LNCaP clone FGC (cell line): ENCODE data around the gene CORIN.
"Not testable (repeated sequence)": the region's sequence is repeated elsewhere in the genome, so short reads cannot be mapped to it uniquely, and the experiment has no call there.

ENCODE experiments used
- DNase-seq: peaks from one replicate; pipeline ENCODE4 v3.0.0-alpha.2; 2011; ENCODE audit warnings: low read depth
- H3K4me3 ChIP-seq: 2 replicates; pipeline ENCODE4 v1.5.1; 2011; ENCODE audit warnings: mild to moderate bottlenecking, low read depth, low read length, control low read depth
- TF ChIP-seq, protein P1 (sequence below): IDR thresholded peaks from 2 replicates; pipeline ENCODE4 v1.5.1; 2012; ENCODE audit warnings: mild to moderate bottlenecking; ENCODE audit not compliant: control insufficient read depth, insufficient read depth; ENCODE audit errors: extremely low read depth

Gene CORIN

DNA sequence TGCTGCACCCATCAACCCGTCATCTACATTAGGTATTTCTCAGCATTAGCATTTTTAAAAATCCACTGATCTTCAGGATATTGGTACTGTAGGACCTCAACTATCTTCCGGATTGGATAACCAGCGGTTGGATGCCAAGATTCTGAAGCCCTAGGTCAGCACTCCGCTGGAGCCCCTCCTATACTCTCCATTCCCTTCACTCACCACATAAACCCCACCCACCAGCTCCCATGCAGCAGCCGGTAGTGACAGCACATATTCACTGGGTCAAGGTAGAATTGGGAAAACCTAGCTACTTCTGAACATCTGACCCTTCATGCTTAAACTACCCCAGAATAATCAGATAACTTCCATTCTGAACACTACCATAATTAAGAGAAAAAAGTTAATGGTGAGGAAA lies 134.9 kb downstream of the CORIN start:
- TF ChIP-seq, protein P1, sequence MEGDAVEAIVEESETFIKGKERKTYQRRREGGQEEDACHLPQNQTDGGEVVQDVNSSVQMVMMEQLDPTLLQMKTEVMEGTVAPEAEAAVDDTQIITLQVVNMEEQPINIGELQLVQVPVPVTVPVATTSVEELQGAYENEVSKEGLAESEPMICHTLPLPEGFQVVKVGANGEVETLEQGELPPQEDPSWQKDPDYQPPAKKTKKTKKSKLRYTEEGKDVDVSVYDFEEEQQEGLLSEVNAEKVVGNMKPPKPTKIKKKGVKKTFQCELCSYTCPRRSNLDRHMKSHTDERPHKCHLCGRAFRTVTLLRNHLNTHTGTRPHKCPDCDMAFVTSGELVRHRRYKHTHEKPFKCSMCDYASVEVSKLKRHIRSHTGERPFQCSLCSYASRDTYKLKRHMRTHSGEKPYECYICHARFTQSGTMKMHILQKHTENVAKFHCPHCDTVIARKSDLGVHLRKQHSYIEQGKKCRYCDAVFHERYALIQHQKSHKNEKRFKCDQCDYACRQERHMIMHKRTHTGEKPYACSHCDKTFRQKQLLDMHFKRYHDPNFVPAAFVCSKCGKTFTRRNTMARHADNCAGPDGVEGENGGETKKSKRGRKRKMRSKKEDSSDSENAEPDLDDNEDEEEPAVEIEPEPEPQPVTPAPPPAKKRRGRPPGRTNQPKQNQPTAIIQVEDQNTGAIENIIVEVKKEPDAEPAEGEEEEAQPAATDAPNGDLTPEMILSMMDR, result no peak
- H3K4me3 ChIP-seq, result no peak overlapping the region
- no peak for DNase-seq

- DNase-seq, result no peak
- TF ChIP-seq, protein P1, result no peak
- no peak overlapping the region for H3K4me3 ChIP-seq
Observed at GRCh38 chr4:47701286-47701685, 136.6 kb downstream of the CORIN start.

GRCh38 chr4:47698837-47699236 lies 139.0 kb downstream of the CORIN start:
- TF ChIP-seq, protein P1, result no peak
- DNase-seq, result no peak
- no peak overlapping the region for H3K4me3 ChIP-seq

- TF ChIP-seq, protein P1, result no peak
- H3K4me3 ChIP-seq, result no peak overlapping the region
- no peak for DNase-seq
Observed at GRCh38 chr4:47696823-47697222, 141.0 kb downstream of the CORIN start.

- DNase-seq, result no peak
- TF ChIP-seq, protein P1, result no peak
- no peak overlapping the region for H3K4me3 ChIP-seq
Observed at GRCh38 chr4:47695260-47695659, 142.6 kb downstream of the CORIN start.

- no peak overlapping the region for H3K4me3 ChIP-seq
- DNase-seq, result no peak
- TF ChIP-seq, protein P1, result no peak
Observed at GRCh38 chr4:47694322-47694721, 143.5 kb downstream of the CORIN start.

DNA sequence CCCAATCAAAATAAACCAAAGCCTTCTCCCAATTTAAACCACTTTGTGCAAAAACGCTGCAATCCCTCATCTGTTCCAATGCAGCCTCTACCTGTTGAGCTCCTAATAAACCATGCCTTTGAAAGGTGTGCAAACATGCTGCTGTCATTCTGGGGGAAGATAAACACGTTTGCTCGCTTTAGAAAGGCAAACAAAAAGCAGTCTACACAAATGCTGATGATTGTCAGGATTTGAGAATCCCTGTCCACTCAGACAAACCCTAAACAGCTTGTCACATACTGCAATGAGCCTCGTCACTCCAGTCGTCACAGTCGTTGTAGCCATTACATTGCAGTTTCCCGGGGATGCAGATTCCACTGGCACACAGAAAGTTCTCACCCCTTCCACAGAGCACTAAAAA lies 145.2 kb downstream of the CORIN start:
- no peak overlapping the region for H3K4me3 ChIP-seq
- DNase-seq, result peak; percentile 93
- TF ChIP-seq, protein P1, result no peak

- not testable (repeated sequence) for H3K4me3 ChIP-seq
- peak; percentile 82 for DNase-seq
Observed at GRCh38 chr4:47691757-47692383, 146.0 kb downstream of the CORIN start.
